GM12878 (cell line): ENCODE results near the gene LRRC31. TPM values are rescaled to one million over a fixed set of nuclear protein-coding genes. Genes with fewer than 3 reads are reported as not detected.

Experiments
- ATAC-seq: fragments of 200-7000 bp; cut with Tn5 transposase; 3 replicates; pipeline ENCODE4 v1.9.1; 2020; ENCODE audit warnings: mild to moderate bottlenecking, moderate library complexity
- BruUV-seq: library from RNA; stranded (reverse); fragments of 400-500 nt; replicated peaks from 2 replicates; lab custom pipeline; 2021; lab: Mats Ljungman, UMichigan
- CTCF ChIA-PET: fragments of 300-600 bp; sonication (Branson Sonifier 250); formaldehyde crosslinking; extraction: SDS; loops from one replicate; lab custom pipeline; 2021; ENCODE audit warnings: inconsistent platforms; lab: Yijun Ruan, JAX
- POLR2A ChIA-PET: fragments of 350-600 bp; formaldehyde crosslinking; extraction: SDS; loops from one replicate; lab custom pipeline; 2021; ENCODE audit warnings: inconsistent platforms; lab: Charles Lee
- RAD21 ChIA-PET: fragments of 300-600 bp; sonication (Branson Sonifier 250); formaldehyde crosslinking; loops from one replicate; lab custom pipeline; 2023; ENCODE audit warnings: antibody characterized with exemption; ENCODE audit not compliant: unreplicated experiment; lab: Charles Lee
- SMC1A ChIA-PET: fragments of 300-600 bp; sonication (Branson Sonifier 250); formaldehyde crosslinking; loops from one replicate; lab custom pipeline; 2023; ENCODE audit not compliant: unreplicated experiment, uncharacterized antibody; lab: Charles Lee
- DNase-seq: peaks from one replicate; pipeline ENCODE4 v3.0.0-alpha.2; 2011; ENCODE audit warnings: low read depth, low spot score
- FAIRE-seq: peaks from 3 replicates; lab custom pipeline; 2011; peaks lifted over from hg19 to GRCh38; lab: Jason Lieb, UNC
- H2AFZ ChIP-seq: 2 replicates; pipeline ENCODE4 v1.6.0; 2011; ENCODE audit warnings: low read depth, low read length, control low read depth; ENCODE audit not compliant: control insufficient read depth
- H3K27ac ChIP-seq: 2 replicates; pipeline ENCODE4 v1.5.1; 2011; ENCODE audit warnings: control low read depth; ENCODE audit not compliant: control insufficient read depth, insufficient read depth
- H3K27me3 ChIP-seq, 2 experiments: replicated peaks in 1 of 2; 2 replicates each; pipeline versions ENCODE4 v1.6.0 to v1.6.1; 2011; ENCODE audit warnings: low read length in 1 of 2; ENCODE audit not compliant: control insufficient read depth in 2 of 2, insufficient read depth in 2 of 2
- H3K36me3 ChIP-seq, 2 experiments: 2 replicates each; pipeline ENCODE4 v1.5.1; 2011; ENCODE audit warnings: low read length in 1 of 2; ENCODE audit not compliant: control insufficient read depth in 2 of 2, insufficient read depth in 2 of 2
- H3K4me1 ChIP-seq: 2 replicates; pipeline ENCODE4 v1.6.1; 2011; ENCODE audit warnings: mild to moderate bottlenecking, low read length, moderate library complexity, mixed read lengths; ENCODE audit not compliant: control insufficient read depth, insufficient read depth
- H3K4me2 ChIP-seq: 2 replicates; pipeline ENCODE4 v1.6.0; 2011; ENCODE audit warnings: control low read depth; ENCODE audit not compliant: control insufficient read depth, insufficient read depth
- H3K4me3 ChIP-seq: fragments of 200-600 bp; sonication (generic); 2 replicates; pipeline ENCODE4 v1.5.1; 2016
- H3K79me2 ChIP-seq: 2 replicates; pipeline ENCODE4 v1.6.0; 2011; ENCODE audit warnings: low read length; ENCODE audit not compliant: control insufficient read depth, insufficient read depth
- H3K9ac ChIP-seq: 2 replicates; pipeline ENCODE4 v1.8.0; 2011; ENCODE audit warnings: low read length, control low read depth, mixed read lengths; ENCODE audit not compliant: control insufficient read depth, insufficient read depth
- H3K9me3 ChIP-seq: replicated peaks from 3 replicates; pipeline ENCODE4 v1.5.1; 2011; ENCODE audit warnings: mild to moderate bottlenecking, low read length; ENCODE audit not compliant: control insufficient read depth, insufficient read depth
- H4K20me1 ChIP-seq: 2 replicates; pipeline ENCODE4 v1.6.0; 2011; ENCODE audit not compliant: control insufficient read depth, insufficient read depth
- BCLAF1 ChIP-seq: fragments of 450-650 bp; IDR thresholded peaks from 2 replicates; pipeline ENCODE4 v1.6.1; 2017; ENCODE audit warnings: antibody characterized with exemption, mild to moderate bottlenecking, moderate library complexity
- CBX5 ChIP-seq: sonication (generic); IDR thresholded peaks from 2 replicates; pipeline ENCODE4 v1.6.1; 2016; ENCODE audit warnings: low read depth, moderate library complexity, mild to moderate bottlenecking, inconsistent platforms
- CEBPB ChIP-seq, 2 experiments: fragments of 150-350 bp in 1 of 2; IDR thresholded peaks; 2 replicates each; pipeline ENCODE4 v1.6.1; 2012 to 2014; ENCODE audit warnings: low read depth in 2 of 2, low read length in 2 of 2, borderline replicate concordance in 1 of 2, inconsistent platforms in 1 of 2
- ESRRA ChIP-seq: IDR thresholded peaks from 2 replicates; pipeline ENCODE4 v1.6.1; 2012; ENCODE audit warnings: mild to moderate bottlenecking, low read length, improper control_type of control experiment
- FOXK2 ChIP-seq: fragments of 450-650 bp; IDR thresholded peaks from 2 replicates; pipeline ENCODE4 v1.6.1; 2017; ENCODE audit warnings: mild to moderate bottlenecking, moderate library complexity
- GATAD2B ChIP-seq: fragments of 450-650 bp; conservative IDR thresholded peaks from 2 replicates; pipeline ENCODE4 v1.6.1; 2017; ENCODE audit warnings: low read depth, mild to moderate bottlenecking, moderate library complexity
- HDAC6 ChIP-seq: fragments of 200-600 bp; sonication (generic); IDR thresholded peaks from one replicate; pipeline ENCODE4 v1.8.0; 2017; ENCODE audit warnings: antibody characterized with exemption; ENCODE audit not compliant: unreplicated experiment
- IKZF1 ChIP-seq: fragments of 450-650 bp; conservative IDR thresholded peaks from 2 replicates; pipeline ENCODE4 v1.6.1; 2017; ENCODE audit warnings: antibody characterized with exemption, mild to moderate bottlenecking
- NKRF ChIP-seq: fragments of 450-650 bp; conservative IDR thresholded peaks from 2 replicates; pipeline ENCODE4 v1.6.1; 2017; ENCODE audit warnings: mild to moderate bottlenecking, moderate library complexity
- WGBS: methylation state at CpG from one replicate; pipeline ENCODE4 v1.1.6; 2016; ENCODE audit warnings: low lambda C conversion rate; ENCODE audit not compliant: insufficient replicate concordance, insufficient coverage; ENCODE audit errors: missing lambda C conversion rate; 5-methylcytosine and 5-hydroxymethylcytosine counted together
- in situ Hi-C: fragments of 300-500 bp; cut with MboI; formaldehyde crosslinking; loops from 9 replicates; pipeline ENCODE4 v1.14.3; 2018; ENCODE audit warnings: mixed read lengths
- intact Hi-C: fragments of 100-400 bp; cut with micrococcal nuclease; formaldehyde crosslinking; loops from one replicate; pipeline ENCODE4 v1.14.2; 2022; ENCODE audit not compliant: unreplicated experiment
- polyA plus RNA-seq, 11 experiments: library from polyadenylated mRNA; depleted of rRNA in 4 of 11; unstranded in 6 of 11; stranded (reverse) in 5 of 11; fragments of >200 nt; fragmentation: Nextera tagmentation in 4 of 11; fragmentation: Illumina TruSeq in 1 of 11; extraction: Ambion mirVana in 4 of 11; extraction: Trizol in 1 of 11; gene quantifications; 1 replicate in 1 of 11; 2 replicates in 10 of 11; pipeline versions ENCODE4 v1.2.1 to v1.2.3, GENCODE V29; 2011 to 2016; ENCODE audit warnings: inconsistent platforms in 2 of 11, missing spikeins in 2 of 11, low read depth in 1 of 11
- total RNA-seq, 4 experiments: library from RNA; depleted of rRNA in 3 of 4; stranded (reverse); fragments of >200 nt in 3 of 4; fragmentation: Illumina TruSeq in 1 of 4; extraction: Trizol in 1 of 4; gene quantifications; 2 replicates each; pipeline versions ENCODE4 v1.2.1 to v1.2.3, GENCODE V29; 2013 to 2021
- TF ChIP-seq, protein P1 (sequence below): fragments of 450-650 bp; IDR thresholded peaks from 2 replicates; pipeline ENCODE4 v1.6.1; 2018; ENCODE audit warnings: borderline replicate concordance, mild to moderate bottlenecking; ENCODE audit not compliant: partially characterized antibody
- TF ChIP-seq, protein P2 (sequence below): fragments of 450-650 bp; formaldehyde crosslinking; IDR thresholded peaks from 2 replicates; pipeline ENCODE4 v1.4.0; 2022; ENCODE audit warnings: mild to moderate bottlenecking, moderate library complexity

Gene LRRC31
- total and polyA plus RNA-seq, 10 of the 15 experiments (the other 5 are each of a cell fraction or from before 2014, with no cell fraction given): 0.04 to 0.06 (median 0.06) TPM; not detected in 7

DNA sequence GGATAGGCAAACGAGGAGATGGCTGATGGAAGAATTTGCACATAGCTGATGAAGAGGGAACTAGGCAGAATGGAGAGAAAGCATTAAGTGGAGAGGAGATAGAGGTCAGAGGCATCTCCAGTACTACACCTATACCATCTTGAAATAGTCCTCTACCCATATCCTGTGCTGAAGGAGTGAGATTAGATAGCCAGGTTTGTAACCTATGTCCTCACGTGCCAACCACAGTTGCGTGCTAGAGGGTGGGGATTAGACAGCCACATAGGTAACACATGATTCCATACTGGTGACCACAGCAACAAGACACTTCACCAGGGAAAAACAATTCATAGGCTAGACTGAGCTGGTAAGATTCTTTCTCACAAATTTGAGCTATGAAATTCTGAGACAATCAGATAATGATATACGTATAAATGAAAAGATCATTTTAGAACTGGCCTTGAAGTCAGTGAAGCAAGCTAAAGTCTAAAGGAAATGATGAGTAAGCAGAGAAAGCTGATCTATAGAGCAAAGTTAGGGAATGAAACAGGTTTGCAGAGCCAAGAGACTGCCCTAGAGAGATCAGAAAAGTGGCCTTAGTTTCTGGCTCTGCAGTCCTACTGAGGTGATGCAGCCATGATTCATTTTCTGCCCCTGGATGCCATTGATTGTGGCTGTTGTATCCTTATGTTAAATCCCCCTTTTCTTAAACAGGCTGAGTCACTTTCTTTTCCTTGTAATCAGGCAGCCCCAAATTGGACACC lies 78.9 kb downstream of the LRRC31 start:
- ChIA-PET SMC1A (interaction anchor here (0.6 to 1.5 kb wide), 2 partner anchors 19 to 20 kb away, joined by 3 read pairs; no protein-coding TSS in a partner anchor), POLR2A (interaction anchor here (1.0 kb wide), 1 partner anchor 17 kb away, joined by 4 read pairs; the partner anchor contains the start of gene MYNN), CTCF (interaction anchor here (0.8 kb wide), 1 partner anchor 8 kb away, joined by 3 read pairs; no protein-coding TSS in a partner anchor), RAD21 (no interaction called here)
- no peak for TF ChIP-seq BCLAF1
- TF ChIP-seq, protein P1, sequence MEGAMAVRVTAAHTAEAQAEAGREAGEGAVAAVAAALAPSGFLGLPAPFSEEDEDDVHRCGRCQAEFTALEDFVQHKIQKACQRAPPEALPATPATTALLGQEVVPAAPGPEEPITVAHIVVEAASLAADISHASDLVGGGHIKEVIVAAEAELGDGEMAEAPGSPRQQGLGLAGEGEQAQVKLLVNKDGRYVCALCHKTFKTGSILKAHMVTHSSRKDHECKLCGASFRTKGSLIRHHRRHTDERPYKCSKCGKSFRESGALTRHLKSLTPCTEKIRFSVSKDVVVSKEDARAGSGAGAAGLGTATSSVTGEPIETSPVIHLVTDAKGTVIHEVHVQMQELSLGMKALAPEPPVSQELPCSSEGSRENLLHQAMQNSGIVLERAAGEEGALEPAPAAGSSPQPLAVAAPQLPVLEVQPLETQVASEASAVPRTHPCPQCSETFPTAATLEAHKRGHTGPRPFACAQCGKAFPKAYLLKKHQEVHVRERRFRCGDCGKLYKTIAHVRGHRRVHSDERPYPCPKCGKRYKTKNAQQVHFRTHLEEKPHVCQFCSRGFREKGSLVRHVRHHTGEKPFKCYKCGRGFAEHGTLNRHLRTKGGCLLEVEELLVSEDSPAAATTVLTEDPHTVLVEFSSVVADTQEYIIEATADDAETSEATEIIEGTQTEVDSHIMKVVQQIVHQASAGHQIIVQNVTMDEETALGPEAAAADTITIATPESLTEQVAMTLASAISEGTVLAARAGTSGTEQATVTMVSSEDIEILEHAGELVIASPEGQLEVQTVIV: no peak
- no peak for TF ChIP-seq CBX5
- TF ChIP-seq GATAD2B: no peak
- TF ChIP-seq FOXK2: no peak
- TF ChIP-seq CEBPB (IDR thresholded peaks at IDR 0.05; ENCODE audit: borderline replicate concordance in 1 of 2, low read depth in 2 of 2, low read length in 2 of 2): no peak
- TF ChIP-seq, protein P2, sequence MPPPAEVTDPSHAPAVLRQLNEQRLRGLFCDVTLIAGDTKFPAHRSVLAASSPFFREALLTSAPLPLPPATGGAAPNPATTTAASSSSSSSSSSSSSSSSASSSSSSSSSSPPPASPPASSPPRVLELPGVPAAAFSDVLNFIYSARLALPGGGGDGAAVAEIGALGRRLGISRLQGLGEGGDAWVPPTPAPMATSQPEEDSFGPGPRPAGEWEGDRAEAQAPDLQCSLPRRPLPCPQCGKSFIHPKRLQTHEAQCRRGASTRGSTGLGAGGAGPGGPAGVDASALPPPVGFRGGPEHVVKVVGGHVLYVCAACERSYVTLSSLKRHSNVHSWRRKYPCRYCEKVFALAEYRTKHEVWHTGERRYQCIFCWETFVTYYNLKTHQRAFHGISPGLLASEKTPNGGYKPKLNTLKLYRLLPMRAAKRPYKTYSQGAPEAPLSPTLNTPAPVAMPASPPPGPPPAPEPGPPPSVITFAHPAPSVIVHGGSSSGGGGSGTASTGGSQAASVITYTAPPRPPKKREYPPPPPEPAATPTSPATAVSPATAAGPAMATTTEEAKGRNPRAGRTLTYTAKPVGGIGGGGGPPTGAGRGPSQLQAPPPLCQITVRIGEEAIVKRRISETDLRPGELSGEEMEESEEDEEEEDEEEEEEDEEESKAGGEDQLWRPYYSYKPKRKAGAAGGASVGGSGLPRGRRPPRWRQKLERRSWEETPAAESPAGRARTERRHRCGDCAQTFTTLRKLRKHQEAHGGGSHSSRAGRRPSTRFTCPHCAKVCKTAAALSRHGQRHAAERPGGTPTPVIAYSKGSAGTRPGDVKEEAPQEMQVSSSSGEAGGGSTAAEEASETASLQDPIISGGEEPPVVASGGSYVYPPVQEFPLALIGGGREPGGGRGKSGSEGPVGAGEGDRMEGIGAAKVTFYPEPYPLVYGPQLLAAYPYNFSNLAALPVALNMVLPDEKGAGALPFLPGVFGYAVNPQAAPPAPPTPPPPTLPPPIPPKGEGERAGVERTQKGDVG (CRISPR knock-in tag): no peak
- TF ChIP-seq HDAC6: no peak
- no peak for TF ChIP-seq ESRRA
- TF ChIP-seq NKRF: no peak
- TF ChIP-seq IKZF1: no peak
- peaks cover 0 to 18% of the 10 kb centered on the region in 2 experiments; a peak in 2 of 4 replicates for H3K36me3 ChIP-seq
- intact Hi-C loops (no loop called here), in situ Hi-C loops (no loop called here)
- H3K4me1 ChIP-seq: no peaks in the 10 kb centered on the region
- FAIRE-seq (no peak), ATAC-seq (no peak), DNase-seq (no peak)
- H3K9me3 ChIP-seq: no peaks in the 10 kb centered on the region
- no peaks in the 10 kb centered on the region for H4K20me1 ChIP-seq
- H3K27ac ChIP-seq: no peak overlapping the region
- no peak overlapping the region for H2AFZ ChIP-seq
- no peaks in the 10 kb centered on the region for H3K79me2 ChIP-seq
- no TSS peak for BruUV-seq
- 78% methylated on average over 4 of the region's 4 CpGs for WGBS
- no peak overlapping the region for H3K9ac ChIP-seq
- H3K27me3 ChIP-seq: no peaks in the 10 kb centered on the region
- H3K4me2 ChIP-seq: no peak overlapping the region
- H3K4me3 ChIP-seq: no peak overlapping the region
